AG04450 (cell line): Measurements from ENCODE around the gene ITGB7. TPM values are rescaled to one million over a fixed set of nuclear protein-coding genes. Genes with fewer than 3 reads are reported as not detected.

Source experiments
- CTCF ChIA-PET: fragments of 300-600, 350-600 bp; formaldehyde crosslinking; extraction: SDS; loops from one replicate; lab custom pipeline; 2022; ENCODE audit warnings: antibody characterized with exemption, inconsistent platforms; lab: Charles Lee
- POLR2A ChIA-PET: fragments of 350-600 bp; formaldehyde crosslinking; extraction: SDS; loops from one replicate; lab custom pipeline; 2021; ENCODE audit warnings: antibody characterized with exemption, inconsistent platforms; lab: Yijun Ruan, JAX
- DNase-seq: peaks from one replicate; pipeline ENCODE4 v3.0.0-alpha.2; 2011; ENCODE audit warnings: low read depth, low spot score
- H3K27ac ChIP-seq: one replicate; pipeline ENCODE4 v1.5.1; 2012; ENCODE audit warnings: low read depth, low read length, control low read depth
- H3K27me3 ChIP-seq: one replicate; pipeline ENCODE4 v1.6.0; 2012; ENCODE audit warnings: low read length; ENCODE audit not compliant: control insufficient read depth, insufficient read depth
- H3K4me3 ChIP-seq: 2 replicates; pipeline ENCODE4 v1.5.1; 2011; ENCODE audit warnings: mild to moderate bottlenecking, low read depth, low read length, control low read depth
- H3K9me3 ChIP-seq: 2 replicates; pipeline ENCODE4 v1.5.1; 2012; ENCODE audit warnings: low read length; ENCODE audit not compliant: control insufficient read depth, insufficient read depth
- polyA plus RNA-seq: library from polyadenylated mRNA; depleted of rRNA; stranded (reverse); fragments of >200 nt; gene quantifications from 2 replicates; pipeline ENCODE4 v1.2.3, GENCODE V29; 2011
- TF ChIP-seq, protein P1 (sequence below): IDR thresholded peaks from 2 replicates; pipeline ENCODE4 v1.5.1; 2011; ENCODE audit warnings: low read depth, low read length, control low read depth, inconsistent platforms

Gene ITGB7
- polyA plus RNA-seq, 1 experiment = 0.15 TPM

DNA sequence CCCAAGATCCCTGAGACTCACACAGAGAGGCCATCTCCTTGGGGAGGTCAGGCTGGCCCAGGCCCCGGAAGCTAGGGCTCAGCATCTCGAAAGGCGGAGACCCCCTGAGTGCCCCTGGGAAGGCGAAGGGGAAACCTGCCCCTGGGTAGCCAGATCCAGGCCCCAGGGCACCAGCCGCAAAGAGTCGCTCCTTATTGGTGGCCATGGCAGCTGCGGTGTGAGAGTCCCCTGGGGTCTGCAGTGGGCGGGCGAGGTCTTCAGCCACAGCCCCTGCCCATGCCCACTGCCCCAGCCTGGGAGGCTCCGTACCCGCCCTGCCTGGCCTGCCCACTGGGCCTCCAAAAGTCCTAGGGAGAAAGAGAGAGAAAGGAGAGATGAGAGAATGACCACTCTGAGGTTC lies 20.3 kb upstream of the ITGB7 start:
- DNase-seq = no peak
- Histone ChIP-seq H3K27me3 (no peaks in the 10 kb centered on the region), H3K27ac (no peak overlapping the region), H3K4me3 (no peak overlapping the region), H3K9me3 (no peaks in the 10 kb centered on the region)
- CTCF ChIA-PET = no interaction called here
- POLR2A ChIA-PET = no interaction called here
- TF ChIP-seq, protein P1, sequence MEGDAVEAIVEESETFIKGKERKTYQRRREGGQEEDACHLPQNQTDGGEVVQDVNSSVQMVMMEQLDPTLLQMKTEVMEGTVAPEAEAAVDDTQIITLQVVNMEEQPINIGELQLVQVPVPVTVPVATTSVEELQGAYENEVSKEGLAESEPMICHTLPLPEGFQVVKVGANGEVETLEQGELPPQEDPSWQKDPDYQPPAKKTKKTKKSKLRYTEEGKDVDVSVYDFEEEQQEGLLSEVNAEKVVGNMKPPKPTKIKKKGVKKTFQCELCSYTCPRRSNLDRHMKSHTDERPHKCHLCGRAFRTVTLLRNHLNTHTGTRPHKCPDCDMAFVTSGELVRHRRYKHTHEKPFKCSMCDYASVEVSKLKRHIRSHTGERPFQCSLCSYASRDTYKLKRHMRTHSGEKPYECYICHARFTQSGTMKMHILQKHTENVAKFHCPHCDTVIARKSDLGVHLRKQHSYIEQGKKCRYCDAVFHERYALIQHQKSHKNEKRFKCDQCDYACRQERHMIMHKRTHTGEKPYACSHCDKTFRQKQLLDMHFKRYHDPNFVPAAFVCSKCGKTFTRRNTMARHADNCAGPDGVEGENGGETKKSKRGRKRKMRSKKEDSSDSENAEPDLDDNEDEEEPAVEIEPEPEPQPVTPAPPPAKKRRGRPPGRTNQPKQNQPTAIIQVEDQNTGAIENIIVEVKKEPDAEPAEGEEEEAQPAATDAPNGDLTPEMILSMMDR = no peak

DNA sequence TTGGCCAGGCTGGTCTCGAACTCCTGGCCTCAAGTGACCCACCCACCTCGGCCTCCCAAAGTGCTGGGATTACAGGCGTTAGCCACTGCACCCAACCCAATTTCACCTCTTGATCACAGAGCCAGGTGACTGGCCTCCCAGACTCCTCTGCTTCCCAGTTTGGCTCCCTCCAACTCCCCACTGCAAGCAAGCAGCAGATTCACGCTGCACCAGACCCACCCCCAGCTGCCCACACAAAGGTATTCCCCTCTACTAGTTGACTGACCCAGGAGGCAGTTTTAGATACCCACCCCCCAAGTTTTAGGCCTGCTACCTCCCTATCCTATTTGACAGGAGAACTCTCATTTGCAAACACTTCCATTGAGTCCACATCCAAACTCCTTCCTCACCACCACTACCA lies 19.8 kb upstream of the ITGB7 start:
- H3K9me3 ChIP-seq = no peaks in the 10 kb centered on the region
- ChIA-PET CTCF (interaction anchor here (1.5 kb wide), 1 partner anchor 13 kb away, joined by 6 read pairs; no protein-coding TSS in a partner anchor), POLR2A (no interaction called here)
- TF ChIP-seq, protein P1 = no peak
- H3K27me3 ChIP-seq = no peaks in the 10 kb centered on the region
- no peak for DNase-seq
- no peak overlapping the region for H3K4me3 ChIP-seq
- H3K27ac ChIP-seq = no peak overlapping the region

DNA sequence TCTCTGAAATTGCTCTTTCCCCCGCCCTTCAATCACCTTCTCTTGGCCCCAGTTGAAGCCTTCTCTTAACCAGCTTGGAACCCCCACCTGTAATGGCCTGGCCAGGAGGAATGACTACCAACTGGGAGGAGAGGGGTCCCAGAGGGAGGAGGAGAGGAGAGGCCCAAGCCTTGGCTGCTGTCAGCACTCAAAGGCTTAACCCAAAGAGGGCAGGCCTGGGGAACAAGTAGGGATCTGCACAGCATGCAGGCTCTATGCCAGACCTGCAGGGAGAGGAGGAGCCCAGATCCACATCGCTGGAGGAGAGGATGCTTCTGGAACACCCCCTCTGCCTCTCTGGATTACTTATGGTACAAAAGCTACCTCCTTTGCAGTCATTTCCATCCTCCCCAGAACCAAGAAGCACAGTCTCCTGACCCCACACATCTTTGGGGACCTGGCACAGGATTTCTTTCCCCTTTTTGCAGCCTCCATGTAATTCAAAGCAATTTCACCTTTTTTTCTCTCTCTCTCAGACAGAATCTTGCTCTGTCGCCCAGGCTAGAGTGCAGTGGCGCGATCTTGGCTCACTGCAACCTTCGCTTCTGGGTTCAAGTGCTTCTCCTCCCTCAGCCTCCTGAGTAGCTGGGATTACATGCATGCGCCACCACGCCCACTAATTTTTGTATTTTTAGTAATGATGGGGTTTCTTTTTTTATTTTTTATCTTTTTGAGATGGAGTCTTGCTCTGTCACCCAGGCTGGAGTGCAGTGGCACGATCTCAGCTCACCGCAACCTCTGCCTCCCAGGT lies 18.8 kb upstream of the ITGB7 start:
- Histone ChIP-seq H3K4me3 (no peak overlapping the region), H3K27ac (no peak overlapping the region), H3K27me3 (no peaks in the 10 kb centered on the region), H3K9me3 (no peaks in the 10 kb centered on the region)
- TF ChIP-seq, protein P1 = no peak
- CTCF ChIA-PET = interaction anchor here (1.1 to 1.5 kb wide), 2 partner anchors 12 to 126 kb away, joined by 3 to 6 read pairs; no protein-coding TSS in a partner anchor
- DNase-seq = no peak
- POLR2A ChIA-PET = no interaction called here

DNA sequence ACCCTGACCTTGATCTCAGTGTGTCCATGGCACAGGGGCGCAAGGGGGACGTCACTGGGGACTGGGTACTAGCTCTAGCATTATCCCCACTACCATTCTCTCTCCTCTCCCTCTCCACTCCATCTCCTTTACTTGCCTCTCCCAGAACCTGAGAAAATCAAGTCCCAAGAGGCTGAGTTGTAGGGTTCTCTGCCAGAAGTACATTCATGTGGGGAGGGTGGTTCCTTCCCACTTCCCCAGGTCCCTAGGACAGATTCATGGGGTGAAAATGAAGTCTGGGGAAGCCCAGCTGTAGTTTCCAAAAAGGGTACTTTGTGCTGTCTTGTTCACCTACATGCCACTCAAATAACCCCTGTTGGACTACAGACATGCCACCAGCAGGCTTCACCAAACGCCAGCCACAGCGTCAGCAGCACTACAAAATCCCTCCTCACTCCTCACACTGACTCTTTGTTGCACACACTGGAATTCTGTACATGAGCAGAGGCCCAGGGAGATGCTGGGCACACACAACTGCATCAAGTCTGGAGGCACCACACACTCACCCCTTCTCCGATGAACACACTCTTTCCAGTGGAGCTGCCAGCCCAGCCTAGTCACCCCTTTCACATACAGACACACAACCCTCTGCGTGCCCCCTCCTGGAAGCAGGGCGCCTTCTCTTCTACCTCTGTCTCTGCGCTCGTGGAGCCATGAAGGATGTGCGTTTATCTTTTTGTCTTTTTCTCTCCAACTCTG lies 18.0 kb upstream of the ITGB7 start:
- no peaks in the 10 kb centered on the region for H3K27me3 ChIP-seq
- no peak overlapping the region for H3K27ac ChIP-seq
- H3K9me3 ChIP-seq = no peaks in the 10 kb centered on the region
- DNase-seq = no peak
- ChIA-PET POLR2A (no interaction called here), CTCF (interaction anchor here (0.5 to 1.5 kb wide), 3 partner anchors 11 to 321 kb away, joined by 3 to 6 read pairs (median 3); no protein-coding TSS in a partner anchor)
- TF ChIP-seq, protein P1 = no peak
- H3K4me3 ChIP-seq = no peak overlapping the region
